Islet precursor cell (in vitro differentiated cells): ENCODE results near the gene GMPS.
"Not testable (repeated sequence)": the region's sequence is repeated elsewhere in the genome, so short reads cannot be mapped to it uniquely, and the experiment has no call there.

Source experiments
- DNase-seq: peaks from one replicate; pipeline ENCODE4 v3.0.0-alpha.2; 2018

GMPS gene

DNA sequence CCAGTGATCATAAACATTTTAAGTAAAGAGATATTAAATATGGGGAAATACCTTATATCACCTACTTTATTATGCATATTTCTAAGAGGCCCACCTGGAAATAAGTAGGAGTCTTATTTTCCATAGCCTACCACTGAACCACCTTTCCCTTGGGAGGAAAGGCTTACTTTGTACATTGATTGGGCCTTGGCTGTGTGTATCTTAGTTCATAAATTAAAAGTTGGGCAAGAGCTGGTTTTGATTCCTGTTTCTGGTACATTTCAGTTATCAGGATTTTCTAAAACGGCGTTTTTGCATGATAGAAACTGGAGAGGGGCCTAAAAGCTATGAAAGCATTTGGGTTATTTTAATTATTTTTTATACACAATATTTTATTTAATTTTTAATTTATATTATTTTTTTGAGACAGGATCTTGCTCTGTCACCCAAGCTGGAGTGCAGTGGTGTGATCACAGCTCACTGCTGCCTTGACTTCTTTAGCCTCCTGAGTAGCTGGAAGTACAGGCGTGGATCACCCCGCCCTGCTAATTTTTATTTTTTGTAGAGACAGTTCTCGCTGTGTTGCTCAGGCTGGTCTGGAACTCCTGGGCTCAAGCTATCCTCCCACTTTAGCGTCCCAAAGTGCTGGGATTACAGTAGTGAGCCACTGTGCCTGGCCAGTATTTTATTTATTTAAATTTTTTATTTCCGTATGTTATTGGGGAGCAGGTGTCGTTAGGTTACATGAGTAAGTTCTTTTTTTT is 2.6 kb downstream of the GMPS start:
- no peak for DNase-seq

DNA sequence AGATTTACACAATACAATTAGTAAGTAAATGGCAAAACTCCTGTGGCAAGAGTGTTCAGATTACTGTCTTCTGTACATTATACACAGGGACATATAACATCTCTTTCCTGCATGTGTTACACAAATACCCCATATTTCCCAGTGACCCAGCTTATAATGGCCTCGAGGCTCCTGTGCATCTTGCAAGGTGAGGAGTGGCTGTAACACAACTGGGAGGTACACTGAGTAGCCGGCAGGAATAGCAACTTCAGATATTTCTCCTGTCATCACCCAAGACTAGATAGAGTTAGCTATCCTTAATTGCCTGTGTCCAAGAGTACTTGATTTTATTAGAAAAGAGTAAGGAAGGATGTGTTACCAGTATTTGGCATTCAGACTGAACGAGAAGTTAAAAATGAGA is 5.6 kb downstream of the GMPS start:
- no peak for DNase-seq

DNA sequence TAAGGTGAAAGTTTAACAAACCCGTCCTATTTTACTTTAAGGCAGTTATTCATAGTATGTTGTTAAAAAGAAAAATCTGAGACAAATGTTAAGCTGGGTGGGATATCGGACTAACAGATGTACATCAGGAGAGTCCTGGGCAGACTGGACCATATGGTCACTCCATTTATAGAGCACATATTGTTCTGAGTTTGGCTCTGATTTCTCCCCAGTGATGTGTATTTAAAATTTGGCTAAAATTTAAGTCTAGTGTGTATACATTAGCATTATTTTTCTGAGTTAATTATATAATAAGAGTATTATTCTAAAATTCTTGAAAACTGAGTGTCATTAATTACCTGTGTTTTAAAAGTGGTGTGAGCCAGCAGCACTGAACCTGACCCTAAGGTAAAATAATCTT is 6.1 kb downstream of the GMPS start:
- DNase-seq: no peak

DNA sequence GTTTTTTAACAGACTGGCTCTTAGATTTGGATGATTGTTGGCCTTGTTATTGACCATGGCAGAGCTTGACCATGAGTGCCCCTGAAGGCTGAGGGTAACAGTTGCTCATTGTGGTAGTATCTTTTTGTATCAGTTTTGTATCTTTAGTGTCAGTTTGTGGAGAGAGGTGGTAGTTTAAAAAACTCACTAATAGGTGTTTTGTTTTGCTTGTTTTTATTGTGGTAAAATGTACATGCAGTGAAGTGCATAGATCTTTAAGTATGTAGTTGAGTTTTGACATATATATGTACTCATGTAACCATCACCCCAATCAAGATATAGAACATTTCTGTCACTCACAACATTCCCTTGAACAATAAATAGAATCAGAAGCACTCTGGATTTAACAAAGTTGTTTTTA is 9.8 kb downstream of the GMPS start:
- DNase-seq: no peak

DNA sequence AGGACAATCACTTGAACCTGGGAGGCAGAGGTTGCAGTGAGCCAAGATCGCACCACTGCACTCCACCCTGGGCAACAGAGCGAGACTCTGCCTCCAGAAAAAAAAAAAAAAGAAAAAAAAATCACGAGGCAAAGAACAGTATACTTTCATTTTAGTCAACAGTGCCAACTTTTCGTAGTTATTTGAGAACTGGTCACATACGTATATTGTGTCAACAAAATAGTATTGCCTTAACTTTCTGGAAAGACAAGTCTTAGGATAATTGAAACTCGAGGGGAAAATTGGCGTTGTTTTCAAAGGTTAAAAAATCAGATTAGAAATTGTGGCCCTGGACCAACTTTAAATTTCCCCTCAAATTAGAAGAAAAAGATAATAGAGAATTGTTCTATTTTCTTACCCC is 13.8 kb downstream of the GMPS start:
- DNase-seq: no peak

DNA sequence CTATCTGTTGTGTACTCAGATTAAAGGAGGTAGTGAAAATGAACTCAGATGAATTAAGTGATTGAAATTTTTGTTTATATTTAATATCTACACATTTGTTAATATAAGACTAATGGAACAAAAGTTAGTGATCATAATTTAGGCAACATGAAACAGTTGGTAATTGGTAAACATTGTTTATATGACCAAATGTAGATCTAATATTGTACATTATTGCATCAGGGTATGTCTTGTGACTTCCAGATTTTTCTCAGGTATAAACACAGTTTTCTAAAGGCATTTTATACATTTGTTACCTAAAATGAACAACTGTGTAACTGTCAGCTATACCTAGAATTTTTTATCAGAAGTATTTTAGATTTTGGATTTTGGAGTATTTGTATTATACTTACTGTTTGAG is 14.8 kb downstream of the GMPS start:
- no peak for DNase-seq

DNA sequence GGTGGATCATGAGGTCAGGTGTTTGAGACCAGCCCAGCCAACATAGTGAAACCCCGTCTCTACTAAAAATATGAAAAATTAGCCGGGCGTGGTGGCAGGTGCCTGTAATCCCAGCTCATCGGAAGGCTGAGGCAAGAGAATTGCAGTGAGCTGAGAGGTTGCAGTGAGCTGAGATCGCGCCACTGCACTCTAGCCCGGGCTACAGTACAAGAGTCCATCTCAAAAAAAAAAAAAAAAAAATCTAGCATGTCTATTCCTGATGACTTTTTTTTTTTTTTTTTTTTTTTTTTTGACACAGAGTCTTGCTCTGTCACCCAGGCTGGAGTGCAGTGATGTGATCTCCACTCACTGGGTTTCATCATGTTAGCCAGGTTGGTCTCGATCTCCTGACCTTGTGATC is 15.9 kb downstream of the GMPS start:
- not testable (repeated sequence) for DNase-seq

DNA sequence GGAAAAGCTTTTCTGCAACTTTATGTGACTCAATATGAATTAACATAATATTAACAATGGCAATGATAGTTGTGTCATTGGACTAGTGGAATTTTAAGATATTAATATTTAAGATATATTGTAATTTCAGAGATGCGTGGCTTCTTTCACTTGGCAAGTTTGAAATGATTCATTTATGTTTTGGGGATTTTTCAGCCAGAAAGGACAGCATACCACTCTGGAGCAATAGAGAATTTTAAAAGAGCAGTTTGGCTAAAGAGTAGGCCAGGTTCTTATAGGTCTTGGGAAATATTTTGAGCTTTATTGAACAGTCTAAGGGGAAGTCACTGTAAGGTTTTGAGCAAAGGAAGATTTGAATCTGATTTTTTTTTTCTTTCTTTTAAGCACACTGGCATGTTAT is 16.5 kb downstream of the GMPS start:
- DNase-seq: no peak

DNA sequence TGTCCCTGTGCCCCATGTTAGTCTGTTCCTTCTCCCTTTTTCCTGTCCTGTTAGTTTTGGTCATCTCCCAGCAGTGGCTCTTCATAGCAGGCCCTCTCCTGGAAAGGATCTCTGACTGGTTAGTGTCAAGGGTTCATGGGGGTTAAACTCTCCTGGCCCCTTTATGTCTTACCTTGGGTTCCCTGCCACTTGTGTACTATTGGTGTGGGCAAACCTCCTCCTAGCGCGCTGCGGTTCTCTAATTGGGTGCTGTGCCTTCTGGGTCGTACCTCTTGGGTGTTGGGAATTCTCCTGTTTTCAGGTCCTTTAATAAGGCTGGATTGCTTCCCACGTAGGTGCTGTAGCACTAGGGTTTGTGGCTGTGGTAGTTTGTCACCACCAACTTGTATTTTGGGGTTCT is 18.8 kb downstream of the GMPS start:
- no peak for DNase-seq

DNA sequence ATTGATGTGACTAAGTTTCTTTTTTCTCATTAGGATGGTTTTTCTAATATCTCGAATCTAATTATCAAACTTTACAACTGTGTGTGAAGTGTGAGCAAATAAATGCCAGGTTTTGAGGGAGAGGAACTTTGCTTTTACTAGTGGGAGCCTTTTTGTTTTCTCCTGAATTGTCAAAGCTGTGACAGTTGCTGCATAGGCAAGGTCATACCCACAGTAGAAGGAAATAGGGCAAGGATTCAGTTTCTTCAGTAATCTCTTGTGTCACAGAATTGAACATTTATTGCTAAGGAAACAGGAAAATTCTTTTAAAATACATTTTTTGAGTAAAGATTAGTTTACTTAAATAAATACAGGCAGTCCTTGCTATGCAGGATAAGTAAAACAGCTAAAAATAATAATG is 19.5 kb downstream of the GMPS start:
- no peak for DNase-seq

DNA sequence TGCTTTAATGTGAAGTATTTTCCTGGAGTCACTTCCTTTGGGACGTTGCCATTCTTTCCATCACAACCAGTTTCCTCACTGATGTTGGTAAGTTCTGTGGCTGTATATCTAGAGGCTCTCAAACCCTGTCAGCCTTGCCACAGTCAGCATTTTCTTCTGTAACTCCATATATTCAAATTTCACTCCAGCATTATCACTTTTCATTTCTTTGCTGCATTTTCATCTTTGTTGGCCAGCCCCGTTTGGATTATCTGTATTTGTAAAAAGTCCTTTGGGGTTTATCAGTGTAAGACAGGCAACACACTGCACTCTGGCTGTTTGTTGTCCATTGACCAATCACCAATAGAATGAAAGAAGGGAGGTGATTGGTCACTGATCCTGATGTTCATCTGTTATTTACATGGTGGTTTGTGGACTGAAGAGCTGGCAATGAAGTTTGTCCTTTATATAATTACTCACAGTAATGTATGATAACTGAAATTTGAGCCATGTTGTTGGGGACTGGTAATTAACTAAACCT is 20.3 kb downstream of the GMPS start:
- DNase-seq: no peak

DNA sequence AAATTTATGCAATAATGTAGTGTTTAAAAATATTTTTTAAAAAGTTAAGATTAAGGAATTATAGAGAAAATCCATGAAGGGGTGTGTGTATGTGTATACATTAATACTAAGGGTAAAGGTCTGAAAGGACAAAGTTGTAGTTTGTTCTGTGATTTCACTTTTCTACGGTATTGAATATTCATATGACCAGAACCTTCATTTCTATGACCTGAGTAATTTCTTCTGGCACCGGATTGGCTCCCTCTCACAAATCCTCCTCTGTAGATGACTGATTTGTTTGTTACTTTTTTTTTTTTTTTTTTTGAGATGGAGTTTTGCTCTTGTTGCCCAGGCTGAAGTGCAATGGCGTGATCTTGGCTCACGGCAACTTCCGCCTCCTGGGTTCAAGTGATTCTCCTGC is 20.9 kb downstream of the GMPS start:
- no peak for DNase-seq

DNA sequence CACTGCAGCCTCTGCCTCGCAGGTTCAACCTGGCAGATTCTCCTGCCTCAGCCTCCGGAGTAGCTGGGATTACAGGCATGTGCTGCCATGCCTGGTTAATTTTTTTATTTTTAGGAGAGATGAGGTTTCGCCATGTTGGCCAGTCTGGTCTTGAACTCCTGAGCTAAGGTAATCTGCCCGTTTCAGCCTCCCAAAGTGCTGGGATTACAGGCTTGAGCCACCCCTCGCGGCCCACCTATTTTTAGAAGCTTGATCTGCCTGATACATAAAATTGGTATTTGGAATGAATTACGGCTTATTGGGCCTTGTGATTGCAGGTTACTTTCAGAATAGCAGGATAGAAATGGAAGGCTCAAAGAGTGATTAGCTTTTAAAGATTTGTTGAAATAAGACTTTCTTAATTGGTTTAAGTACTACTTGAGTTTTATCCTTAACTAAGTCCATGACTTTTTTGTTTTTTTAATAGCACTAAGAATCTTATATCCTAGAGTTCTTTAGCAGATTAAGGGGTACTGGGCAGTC is 25.0 kb downstream of the GMPS start:
- DNase-seq: no peak

DNA sequence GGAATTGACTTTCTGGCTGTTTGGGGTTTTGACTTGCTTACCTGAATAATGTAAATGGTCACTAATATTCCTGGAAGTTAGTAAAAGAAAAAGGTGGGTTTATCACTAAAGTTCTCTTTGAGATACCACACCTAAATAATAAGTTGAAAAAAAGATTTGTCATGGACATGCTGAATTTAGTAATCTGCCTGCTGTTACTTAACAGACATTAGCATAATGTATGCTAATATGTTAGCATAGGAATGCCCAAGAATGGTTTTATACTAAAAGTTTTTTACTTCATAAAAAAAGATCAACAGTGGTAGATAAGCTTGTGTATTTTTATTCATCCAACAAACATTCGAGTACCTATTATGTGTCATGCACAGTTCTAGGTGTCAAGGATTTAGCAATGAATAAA is 36.5 kb downstream of the GMPS start:
- DNase-seq: no peak

DNA sequence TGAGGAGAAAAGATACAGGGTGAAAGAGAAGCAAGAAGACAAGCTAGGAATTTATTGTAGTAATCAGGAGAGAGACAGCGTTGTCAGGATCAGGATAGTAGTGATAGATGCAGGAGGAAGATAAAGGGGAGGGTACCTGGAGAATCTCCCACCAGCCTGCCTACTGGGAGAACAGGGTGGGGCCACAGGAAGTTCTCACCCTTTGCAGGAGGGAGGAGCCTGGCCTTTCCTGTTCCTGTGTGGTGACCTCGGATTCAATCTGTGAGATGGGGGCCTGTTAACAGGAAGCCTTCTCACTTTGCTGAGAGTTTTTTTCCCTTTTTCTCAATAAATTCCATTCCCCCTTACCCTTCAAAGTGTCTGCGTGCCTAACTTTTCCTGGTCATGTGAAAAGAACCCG is 37.6 kb downstream of the GMPS start:
- no peak for DNase-seq

DNA sequence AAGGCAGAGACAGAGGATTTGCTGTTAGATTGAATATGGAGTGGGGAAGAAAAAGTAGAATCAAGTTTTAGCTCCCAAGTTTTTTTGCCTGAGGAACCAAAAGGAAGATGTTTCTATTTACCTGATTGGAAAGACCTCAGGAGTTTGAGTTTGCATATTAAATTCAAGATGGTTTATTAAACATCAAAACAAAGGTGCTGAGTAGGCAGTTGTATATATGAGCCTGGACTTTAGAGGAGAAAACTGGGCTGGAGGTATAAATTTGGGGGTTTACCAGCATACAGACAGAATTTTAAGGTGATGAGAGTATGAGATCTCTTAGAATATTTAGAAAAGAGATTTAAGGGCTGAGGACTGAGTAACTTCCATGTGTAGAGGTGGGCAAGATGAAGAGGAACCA is 38.2 kb downstream of the GMPS start:
- no peak for DNase-seq

DNA sequence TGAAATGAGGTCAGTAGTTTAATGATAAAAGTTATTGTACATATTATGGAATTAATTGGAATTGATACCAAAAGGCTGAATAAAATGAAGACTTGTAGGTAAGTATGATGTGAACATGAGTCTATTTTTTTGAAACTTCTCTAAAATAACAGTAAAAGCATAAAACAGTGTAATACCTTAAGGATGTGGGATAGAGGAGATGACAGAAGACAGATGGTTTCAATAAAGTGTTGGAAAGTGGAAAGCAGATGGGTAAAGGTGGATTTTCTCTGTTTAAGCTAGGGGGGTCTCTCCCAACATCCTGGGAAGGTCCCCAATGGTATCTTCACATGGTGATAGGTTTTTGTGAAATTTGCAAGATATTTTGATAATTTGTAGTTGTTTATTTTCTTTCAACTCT is 41.6 kb downstream of the GMPS start:
- no peak for DNase-seq

DNA sequence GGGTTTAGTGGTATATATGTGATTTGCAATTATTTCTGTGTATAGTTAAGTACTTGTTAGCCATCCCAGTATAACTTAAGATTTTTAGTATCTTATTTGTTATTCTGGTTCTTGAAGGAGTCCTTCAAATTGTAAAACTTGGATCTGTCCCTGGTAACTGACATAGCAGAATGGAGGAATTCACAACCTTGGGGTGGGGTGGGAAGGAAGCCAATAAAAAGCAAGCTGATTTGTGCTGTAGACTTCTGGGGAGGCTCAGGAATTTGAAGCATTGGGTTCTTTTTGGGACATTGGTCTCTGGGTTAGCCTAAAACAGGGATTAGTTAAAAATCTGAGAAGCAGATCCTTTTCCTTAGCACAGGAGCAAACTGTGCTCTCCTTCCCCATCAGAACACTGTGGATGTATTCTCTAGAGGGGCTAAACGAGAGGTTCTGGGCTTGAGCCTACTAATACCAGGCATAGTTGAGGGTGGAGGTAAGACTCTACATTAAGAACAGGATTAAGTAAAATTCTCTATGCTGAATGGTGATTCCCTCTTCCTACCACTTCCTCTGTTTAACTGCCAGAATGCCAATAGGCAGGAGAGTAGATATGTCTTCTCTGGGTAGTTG is 42.2 kb downstream of the GMPS start:
- no peak for DNase-seq

DNA sequence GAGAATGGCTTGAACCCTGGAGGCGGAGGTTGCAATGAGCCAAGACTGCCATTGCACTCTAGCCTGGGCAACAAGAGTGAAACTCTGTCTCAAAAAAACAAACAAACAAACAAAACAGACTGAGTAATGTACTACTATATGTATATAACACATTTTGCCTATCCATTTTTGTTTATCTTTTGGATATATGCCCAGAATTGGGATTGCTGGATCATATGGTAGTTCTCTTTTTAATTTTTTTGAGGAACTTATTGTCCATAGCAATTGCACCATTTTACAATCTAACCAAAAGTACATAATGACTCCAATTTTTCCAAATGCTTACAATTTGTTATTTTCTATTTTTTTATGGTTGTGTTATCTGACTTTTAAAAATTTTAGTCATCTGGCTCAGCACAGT is 47.3 kb downstream of the GMPS start:
- no peak for DNase-seq

DNA sequence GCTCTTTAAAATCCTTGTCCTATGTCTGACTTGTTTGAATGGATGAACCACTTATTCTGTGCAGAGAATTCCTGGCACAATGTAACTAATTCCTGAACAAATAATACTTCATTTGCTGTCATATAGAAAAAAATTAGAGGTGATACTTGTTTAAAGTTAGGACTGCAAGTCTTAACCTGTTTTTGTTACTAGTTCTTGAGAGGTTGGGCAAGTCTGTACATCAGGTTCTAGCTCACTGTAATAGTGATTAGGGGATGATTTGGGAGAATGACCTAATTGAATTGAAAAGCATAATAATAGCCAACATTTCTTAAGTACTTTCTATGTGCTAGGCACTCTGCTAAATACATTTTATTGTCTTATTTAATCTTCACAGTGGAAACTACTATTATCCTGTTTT is 49.3 kb downstream of the GMPS start:
- DNase-seq: no peak

DNA sequence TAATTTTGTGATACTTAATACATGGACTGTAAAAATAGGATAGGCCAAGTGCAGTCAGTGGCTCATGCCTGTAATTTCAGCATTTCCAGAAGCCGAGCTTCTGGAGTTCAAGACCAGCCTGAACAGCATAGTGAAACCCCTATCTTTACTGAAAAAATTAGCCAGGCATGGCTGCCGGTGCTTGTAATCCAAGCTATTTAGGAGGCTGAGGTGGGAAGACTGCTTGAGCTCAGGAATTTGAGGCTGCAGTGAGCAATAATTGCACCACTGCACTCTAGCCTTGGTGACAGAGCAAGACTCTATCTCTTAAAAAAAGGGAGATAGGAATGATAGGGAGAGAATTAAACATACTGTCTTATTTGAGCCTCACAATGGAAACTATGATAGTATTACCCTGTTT is 51.0 kb downstream of the GMPS start:
- no peak for DNase-seq

DNA sequence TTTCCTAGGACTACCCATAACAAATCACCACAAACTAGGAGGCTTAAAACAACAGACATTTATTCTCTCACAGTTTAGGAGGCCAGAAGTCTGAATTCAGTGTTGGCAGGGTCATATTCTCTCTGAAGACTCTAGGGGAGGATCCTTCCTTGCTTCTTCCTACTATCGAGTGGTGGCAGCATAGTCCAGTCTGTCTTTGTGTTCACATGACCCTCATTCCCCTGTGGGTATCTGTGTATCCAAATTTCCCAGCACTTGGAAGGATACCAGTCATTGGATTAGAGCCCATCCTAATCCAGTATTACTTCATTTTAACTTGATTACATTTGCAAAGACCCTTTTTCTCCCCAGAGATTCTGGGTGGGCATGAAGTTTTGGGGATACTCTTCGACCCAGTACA is 63.8 kb downstream of the GMPS start:
- DNase-seq: no peak

DNA sequence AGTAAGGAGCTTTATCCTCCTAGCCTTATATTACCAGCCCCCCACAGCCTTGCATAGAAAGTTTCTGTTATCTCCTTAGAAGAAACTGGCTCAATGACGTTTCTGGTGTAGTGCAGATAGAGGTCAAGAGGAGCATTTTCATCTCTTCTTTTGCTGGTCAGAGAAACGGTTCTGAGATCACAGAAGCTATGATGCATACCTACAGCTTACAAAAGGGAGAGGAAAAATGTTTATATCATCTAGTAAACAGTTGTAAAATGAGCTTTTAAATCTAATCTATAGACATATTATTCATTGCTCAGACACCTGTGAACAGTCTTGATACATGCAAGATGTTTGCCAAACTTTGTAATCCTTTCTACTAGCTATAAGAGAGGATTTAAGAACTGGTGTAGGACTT is 68.0 kb downstream of the GMPS start:
- DNase-seq: no peak

DNA sequence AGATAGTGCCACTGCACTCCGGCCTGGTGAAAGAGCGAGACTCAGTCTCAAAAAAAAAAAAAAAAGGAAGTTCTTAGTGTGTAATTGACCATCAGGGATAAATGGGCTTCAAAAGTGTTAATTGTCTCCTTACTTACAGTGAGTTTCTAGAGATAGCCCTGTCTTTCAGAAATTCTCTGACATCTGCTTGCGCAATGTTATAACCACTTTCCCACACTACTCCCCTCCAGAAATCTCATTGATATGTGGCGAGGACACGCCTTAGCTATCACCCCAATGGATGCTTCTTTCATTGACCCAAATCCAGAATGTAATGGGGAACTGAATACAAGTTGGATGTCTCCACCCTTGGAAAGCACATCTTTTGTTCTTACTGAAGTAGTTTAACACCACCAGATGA is 70.9 kb downstream of the GMPS start:
- no peak for DNase-seq

DNA sequence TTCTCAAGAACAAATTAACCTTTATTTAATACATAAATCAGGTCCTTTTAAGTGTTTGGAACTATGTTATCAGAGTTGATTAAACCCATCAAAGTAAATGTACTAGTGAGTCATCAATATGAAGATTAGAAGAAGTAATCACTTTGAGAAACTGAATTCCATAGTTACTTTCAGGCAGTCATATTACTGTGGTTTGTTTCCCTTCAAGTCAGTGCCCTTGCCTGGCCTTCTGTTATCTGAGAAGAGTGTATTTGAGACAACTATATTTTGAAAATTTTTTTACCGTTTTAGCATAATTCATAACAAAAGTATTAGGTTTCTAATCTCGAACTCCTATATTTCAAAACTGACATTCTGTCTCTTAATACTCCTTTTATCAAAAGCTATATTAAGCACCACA is 73.6 kb downstream of the GMPS start:
- DNase-seq: no peak
